GM19328 (cell line): ENCODE measurements around the gene CREBBP.

Experiments used
- ATAC-seq: cut with Tn5 transposase; IDR thresholded peaks from one replicate; pipeline ENCODE4 v1.9.1; 2021; ENCODE audit warnings: mild to moderate bottlenecking, moderate library complexity; ENCODE audit not compliant: unreplicated experiment

The CREBBP gene

GRCh38 chr16:3687792-3688191, 192.7 kb downstream of the CREBBP start:
- ATAC-seq: no peak

GRCh38 chr16:3687021-3687420, 193.5 kb downstream of the CREBBP start:
- ATAC-seq: no peak

DNA sequence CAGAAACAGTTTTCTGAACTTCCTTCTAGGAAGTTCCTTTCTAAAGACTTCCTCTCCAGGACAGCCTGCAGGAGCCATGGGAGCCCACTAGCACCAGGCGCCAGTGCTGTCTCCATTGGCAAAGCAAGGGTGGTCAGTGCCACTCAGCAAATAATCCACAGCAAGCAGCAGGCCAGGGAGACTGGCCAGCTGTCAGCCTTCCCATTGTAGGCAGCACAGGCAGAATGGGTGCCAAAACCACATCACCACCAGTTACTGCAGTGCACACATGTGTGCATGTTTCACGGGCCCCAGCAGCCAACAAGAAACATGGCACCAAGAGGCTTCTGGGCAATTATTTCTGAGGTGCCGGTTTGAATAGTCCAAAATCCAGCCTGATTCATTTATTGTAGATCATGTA, 199.3 kb downstream of the CREBBP start:
- ATAC-seq: no peak

DNA sequence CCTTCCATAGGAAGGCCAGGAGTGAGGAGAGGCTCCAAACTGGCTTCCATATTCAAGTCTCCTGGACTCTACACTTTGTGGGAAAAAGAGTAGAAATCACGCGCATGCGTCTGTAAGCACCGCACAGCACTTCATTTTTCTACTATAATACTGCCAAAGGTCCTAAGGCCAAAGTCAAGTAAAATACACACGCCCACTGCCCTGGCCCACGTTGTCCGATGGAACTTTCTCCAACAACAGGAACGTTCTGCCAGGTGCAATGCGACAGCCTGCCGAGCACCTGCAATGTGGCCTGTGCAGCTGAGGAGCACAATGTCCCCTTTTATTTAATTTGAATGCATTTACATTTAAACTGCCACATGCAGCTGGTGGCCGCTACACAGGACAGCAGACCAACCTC, 202.5 kb downstream of the CREBBP start:
- no peak for ATAC-seq

DNA sequence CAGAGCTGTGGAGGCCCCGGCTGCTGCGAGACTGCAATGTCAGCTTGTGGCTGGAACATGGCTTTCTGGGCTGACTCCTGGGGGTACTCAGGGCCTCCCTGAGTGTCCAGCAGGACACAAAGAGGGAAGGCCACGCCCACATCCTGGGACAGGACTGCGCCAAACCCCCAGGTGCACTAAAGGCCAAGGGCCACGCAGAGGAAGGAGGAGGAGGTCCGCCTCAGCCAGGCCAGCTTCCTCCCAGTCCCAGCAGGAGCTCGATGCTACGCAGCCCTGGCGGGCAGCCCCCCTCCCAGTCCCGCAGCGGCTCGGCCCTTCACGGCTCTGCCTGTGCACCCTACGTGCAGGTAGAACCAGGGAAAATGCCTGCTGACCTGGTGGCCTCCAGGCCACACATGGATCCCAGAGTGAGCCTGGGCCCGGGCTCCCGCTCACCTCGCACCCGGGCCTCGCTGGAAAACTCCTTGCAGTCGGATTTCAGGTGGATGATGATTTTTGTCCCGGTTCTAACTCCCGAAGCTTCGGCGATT, 204.8 kb downstream of the CREBBP start:
- no peak for ATAC-seq
